UCSD-AML1 (cell line): ENCODE results near the gene PRCD.
A peak's percentile ranks its signal among the peaks of the same experiment; 100 is the strongest.
"Not testable (repeated sequence)": the region's sequence is repeated elsewhere in the genome, so short reads cannot be mapped to it uniquely, and the experiment has no call there.

Source experiments
- DNase-seq: peaks from one replicate; lab custom pipeline; 2025; ENCODE audit not compliant: unreplicated experiment; lab: John Stamatoyannopoulos, UW

The PRCD gene

GRCh38 chr17:76554131-76554530 lies 14.3 kb downstream of the PRCD start:
- no peak for DNase-seq

- no peak for DNase-seq
Observed at GRCh38 chr17:76556765-76557367, 17.0 kb downstream of the PRCD start.

GRCh38 chr17:76557368-76558197 lies 17.7 kb downstream of the PRCD start:
- peak; percentile 93 for DNase-seq

- DNase-seq: no peak
Observed at GRCh38 chr17:76558198-76559095, 18.6 kb downstream of the PRCD start.

- not testable (repeated sequence) for DNase-seq
Observed at GRCh38 chr17:76559460-76559859, 19.6 kb downstream of the PRCD start.

- DNase-seq: no peak
Observed at GRCh38 chr17:76560036-76560876, 20.4 kb downstream of the PRCD start.

GRCh38 chr17:76560877-76561221 lies 21.0 kb downstream of the PRCD start:
- DNase-seq: no peak

- DNase-seq: no peak
Observed at GRCh38 chr17:76561332-76561731, 21.5 kb downstream of the PRCD start.

- no peak for DNase-seq
Observed at GRCh38 chr17:76561799-76562268, 22.0 kb downstream of the PRCD start.

- no peak for DNase-seq
Observed at GRCh38 chr17:76562734-76563148, 22.9 kb downstream of the PRCD start.

GRCh38 chr17:76563359-76563758 lies 23.5 kb downstream of the PRCD start:
- not testable (repeated sequence) for DNase-seq

- not testable (repeated sequence) for DNase-seq
Observed at GRCh38 chr17:76564991-76565727, 25.3 kb downstream of the PRCD start.

- no peak for DNase-seq
Observed at GRCh38 chr17:76565728-76566612, 26.1 kb downstream of the PRCD start.

GRCh38 chr17:76566613-76566943 lies 26.7 kb downstream of the PRCD start:
- DNase-seq: no peak

- DNase-seq: no peak
Observed at GRCh38 chr17:76566988-76567431, 27.2 kb downstream of the PRCD start.

- no peak for DNase-seq
Observed at GRCh38 chr17:76567634-76568432, 28.0 kb downstream of the PRCD start.

- DNase-seq: no peak
Observed at GRCh38 chr17:76568811-76569221, 29.0 kb downstream of the PRCD start.

- no peak for DNase-seq
Observed at GRCh38 chr17:76569607-76570279, 29.9 kb downstream of the PRCD start.
